ENCODE measurements around the gene SUPT3H.

SUPT3H gene

DNA sequence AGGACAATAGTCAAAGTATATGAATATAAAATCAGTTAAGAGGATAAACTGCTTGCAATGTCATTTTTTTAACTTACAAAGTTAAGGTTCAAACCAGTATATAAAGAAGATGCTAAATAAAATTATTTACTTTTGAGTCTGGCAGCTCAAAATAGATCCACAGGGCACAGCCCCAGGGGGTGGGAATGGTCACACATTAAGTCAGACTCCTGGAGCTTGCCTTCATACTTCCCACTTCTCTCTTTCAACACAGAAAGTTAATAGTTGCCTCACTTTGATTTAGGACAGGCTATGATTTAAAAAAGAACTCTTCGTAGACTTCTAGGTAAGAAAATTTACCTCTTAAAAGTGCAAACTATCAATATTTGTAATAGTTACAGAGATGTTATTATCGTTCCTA is 207.9 kb downstream of the SUPT3H start:
- TF ChIP-seq MAX (IDR thresholded peaks at IDR 0.05; ENCODE audit: low read depth, low read length) (no peak), POLR2A (IDR thresholded peaks at IDR 0.05; ENCODE audit: extremely low read depth, insufficient read length) (no peak), CTCF (IDR thresholded peaks at IDR 0.05; ENCODE audit: low read depth, low read length) (no peak), MYC (IDR thresholded peaks at IDR 0.05; ENCODE audit: low read depth, low read length) (no peak)

DNA sequence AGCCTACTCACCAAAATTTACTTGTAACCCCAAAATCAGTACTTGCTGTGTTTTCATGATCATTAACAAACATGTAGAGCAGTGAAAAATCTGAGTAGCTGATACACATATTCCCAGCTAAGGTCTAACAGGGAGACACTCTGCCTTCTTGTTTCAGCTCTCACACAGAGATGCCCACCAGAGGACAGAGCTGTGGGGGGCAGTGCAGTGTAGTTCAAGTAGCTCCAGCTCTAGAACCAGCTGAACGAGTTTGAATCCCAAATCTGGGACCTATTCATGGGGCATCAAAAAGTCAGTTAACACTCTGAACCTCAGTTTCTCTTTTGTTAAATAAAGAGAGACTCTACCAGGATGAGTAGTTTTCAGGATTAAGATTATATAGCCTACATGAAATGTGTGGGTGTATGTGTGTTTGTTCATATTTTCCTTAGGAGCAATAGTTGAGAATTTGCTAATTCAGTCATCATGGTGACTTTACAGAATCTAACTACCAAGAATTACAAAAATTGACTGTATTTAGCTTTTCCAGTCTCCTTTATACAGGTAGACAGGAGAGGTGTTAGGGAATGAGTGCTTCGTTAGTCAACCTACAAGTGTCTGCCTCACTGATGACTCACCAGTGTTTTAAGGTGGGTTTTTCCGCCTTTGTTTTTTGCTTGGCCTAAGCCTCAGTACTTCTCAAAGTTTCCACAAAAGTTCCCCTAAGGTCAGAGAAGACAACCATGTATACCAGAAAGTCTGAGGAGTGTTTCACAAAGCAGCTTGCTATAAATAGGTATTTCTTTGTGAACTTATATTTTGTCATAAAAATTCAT is 213.6 kb downstream of the SUPT3H start:
- TF ChIP-seq CTCF (IDR thresholded peaks at IDR 0.05; ENCODE audit: low read depth, low read length) (no peak), POLR2A (IDR thresholded peaks at IDR 0.05; ENCODE audit: extremely low read depth, insufficient read length) (no peak), MYC (IDR thresholded peaks at IDR 0.05; ENCODE audit: low read depth, low read length) (no peak), MAX (IDR thresholded peaks at IDR 0.05; ENCODE audit: low read depth, low read length) (no peak)
- DNase-seq (ENCODE audit: low read depth) = no peak
- no peak overlapping the region for H3K4me3 ChIP-seq (ENCODE audit: low read depth, low read length)

More for the DNA sequence above, 207.9 kb downstream of the SUPT3H start:
- no peak for DNase-seq (ENCODE audit: low read depth)
- no peak overlapping the region for H3K4me3 ChIP-seq (ENCODE audit: low read depth, low read length)

GRCh38 chr6:45160305-45160704 is 217.4 kb downstream of the SUPT3H start:
- no peak for TF ChIP-seq MYC (IDR thresholded peaks at IDR 0.05; ENCODE audit: low read depth, low read length)
- TF ChIP-seq CTCF (IDR thresholded peaks at IDR 0.05; ENCODE audit: low read depth, low read length) = no peak
- TF ChIP-seq MAX (IDR thresholded peaks at IDR 0.05; ENCODE audit: low read depth, low read length) = no peak
- TF ChIP-seq POLR2A (IDR thresholded peaks at IDR 0.05; ENCODE audit: extremely low read depth, insufficient read length) = no peak
- H3K4me3 ChIP-seq (ENCODE audit: low read depth, low read length) = no peak overlapping the region
- DNase-seq (ENCODE audit: low read depth) = no peak

DNA sequence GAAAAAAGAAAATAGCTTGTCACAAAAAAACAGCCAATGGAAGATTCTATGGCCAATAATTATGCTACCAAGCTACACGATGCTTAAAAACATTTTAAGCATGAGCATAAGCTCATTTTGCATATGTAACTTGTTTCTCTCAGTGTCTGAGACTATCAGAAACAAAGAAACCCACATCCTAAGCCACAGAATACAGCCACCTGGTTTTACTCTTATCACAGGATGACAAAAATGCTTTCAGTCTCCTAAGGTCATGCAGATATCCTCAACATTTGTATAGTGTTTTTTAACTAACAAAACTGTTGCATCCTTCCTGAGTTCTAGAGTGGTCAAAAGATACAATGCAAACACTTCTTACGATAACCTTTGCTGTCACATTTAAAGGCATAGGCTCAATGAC is 221.7 kb downstream of the SUPT3H start:
- DNase-seq (ENCODE audit: low read depth) = no peak
- H3K4me3 ChIP-seq (ENCODE audit: low read depth, low read length) = no peak overlapping the region
- TF ChIP-seq CTCF (IDR thresholded peaks at IDR 0.05; ENCODE audit: low read depth, low read length) (no peak), MAX (IDR thresholded peaks at IDR 0.05; ENCODE audit: low read depth, low read length) (no peak), POLR2A (IDR thresholded peaks at IDR 0.05; ENCODE audit: extremely low read depth, insufficient read length) (no peak), MYC (IDR thresholded peaks at IDR 0.05; ENCODE audit: low read depth, low read length) (no peak)

GRCh38 chr6:45155341-45155894 is 222.3 kb downstream of the SUPT3H start:
- TF ChIP-seq MAX (IDR thresholded peaks at IDR 0.05; ENCODE audit: low read depth, low read length) (no peak), CTCF (IDR thresholded peaks at IDR 0.05; ENCODE audit: low read depth, low read length) (no peak), MYC (IDR thresholded peaks at IDR 0.05; ENCODE audit: low read depth, low read length) (no peak), POLR2A (IDR thresholded peaks at IDR 0.05; ENCODE audit: extremely low read depth, insufficient read length) (no peak)
- H3K4me3 ChIP-seq (ENCODE audit: low read depth, low read length) = no peak overlapping the region
- DNase-seq (ENCODE audit: low read depth) = no peak
